CD1c-positive myeloid dendritic cell (primary cell): ENCODE results near the gene TCERG1L.
"Not testable (repeated sequence)": the region's sequence is repeated elsewhere in the genome, so short reads cannot be mapped to it uniquely, and the experiment has no call there.

Experiments
- DNase-seq: peaks from one replicate; pipeline ENCODE4 v3.0.0-alpha.2; 2016; ENCODE audit errors: extremely low spot score

Gene TCERG1L

DNA sequence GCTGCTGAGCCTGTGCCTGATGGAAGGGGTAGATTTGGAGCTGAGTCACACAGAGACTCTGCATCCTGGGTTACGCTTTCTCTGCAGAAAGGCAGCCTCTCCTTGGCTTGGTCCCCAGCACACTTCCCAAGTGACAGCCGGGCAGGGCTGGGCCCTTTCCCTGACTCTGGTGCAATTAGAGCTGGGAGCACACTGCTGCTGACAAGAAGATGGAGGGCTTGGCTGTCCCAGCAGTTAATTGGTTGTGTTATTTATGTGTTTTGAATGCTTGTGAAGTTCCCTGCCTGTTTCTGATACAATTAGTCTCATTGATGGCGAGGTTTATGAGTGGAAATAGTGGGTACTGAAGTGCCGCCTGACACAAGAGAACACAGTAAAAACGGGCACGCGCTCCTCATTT lies 123.6 kb downstream of the TCERG1L start:
- no peak for DNase-seq

- DNase-seq, result no peak
Measured at GRCh38 chr10:131187274-131187673, 124.2 kb downstream of the TCERG1L start.

GRCh38 chr10:131186547-131187253 lies 124.8 kb downstream of the TCERG1L start:
- DNase-seq, result no peak

DNA sequence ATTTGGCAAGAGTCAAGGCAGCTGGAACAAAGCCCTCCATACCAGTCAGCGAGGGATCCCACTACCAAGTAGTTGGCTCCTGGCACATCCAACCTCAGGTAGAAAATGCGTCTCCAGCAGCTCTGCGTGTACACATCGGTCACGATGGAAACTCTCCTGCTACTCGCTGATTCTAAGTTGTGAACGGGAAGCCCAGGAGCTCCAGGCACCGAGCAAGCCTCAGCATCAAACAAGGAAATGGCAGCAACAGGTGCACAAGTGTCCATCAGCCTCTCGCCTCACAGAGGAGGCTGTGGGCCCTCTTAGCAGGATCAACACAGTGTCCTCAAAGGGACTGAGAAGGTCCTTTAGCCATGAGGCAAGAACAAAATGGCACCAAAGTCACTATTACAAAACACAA lies 127.0 kb downstream of the TCERG1L start:
- no peak for DNase-seq

- no peak for DNase-seq
Measured at GRCh38 chr10:131183546-131184045, 127.9 kb downstream of the TCERG1L start.

DNA sequence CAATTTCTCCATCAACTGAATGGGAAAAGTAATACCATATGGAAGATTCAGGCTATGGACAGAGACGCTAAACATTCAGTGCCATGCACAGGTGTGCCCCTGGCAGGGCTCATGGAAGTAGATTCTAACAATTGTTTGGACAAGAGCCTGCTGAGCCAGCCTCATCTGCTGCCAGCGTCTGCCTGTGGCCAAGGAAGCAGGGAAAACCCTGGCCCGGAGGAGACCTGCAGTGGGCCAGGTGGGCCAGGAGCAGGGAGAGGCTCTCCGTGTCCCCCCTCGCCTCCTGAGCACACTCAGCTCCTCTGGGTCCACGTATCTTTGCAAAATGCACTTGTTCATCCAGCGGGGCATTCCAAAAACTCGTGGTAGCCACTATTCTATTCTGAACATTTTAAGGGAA lies 130.1 kb downstream of the TCERG1L start:
- no peak for DNase-seq

DNA sequence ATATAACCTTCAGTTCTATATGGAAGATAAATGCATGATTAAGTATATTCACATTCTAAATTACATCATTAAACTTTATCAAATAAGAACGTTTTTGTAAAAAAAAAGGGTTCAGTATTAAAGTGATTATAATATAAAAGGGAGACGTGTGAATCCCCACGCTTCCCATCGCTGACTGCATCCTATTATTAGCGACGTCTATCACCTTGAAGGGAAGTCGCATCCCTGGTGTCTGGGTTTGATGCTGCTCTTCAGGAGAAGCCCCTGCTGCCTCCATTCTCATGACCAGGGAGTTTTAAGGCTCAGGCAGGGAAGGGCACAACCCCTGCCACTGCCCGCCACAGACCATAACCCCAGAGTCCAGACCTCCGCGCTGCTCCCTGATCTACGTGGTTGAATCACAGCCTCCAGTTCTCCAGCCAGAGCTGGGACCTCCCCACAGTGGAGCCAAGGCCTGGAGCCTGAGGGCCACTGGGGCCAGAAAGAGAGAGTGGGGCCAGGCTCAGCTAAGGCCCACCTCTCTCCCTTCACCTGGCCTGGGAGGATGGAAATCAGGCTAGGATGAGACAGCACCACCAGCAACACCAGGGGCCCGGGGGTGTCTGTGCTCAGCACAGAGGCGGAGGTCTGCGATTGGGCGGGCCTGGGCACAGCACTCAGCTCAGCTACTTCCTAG lies 130.6 kb downstream of the TCERG1L start:
- DNase-seq, result no peak

DNA sequence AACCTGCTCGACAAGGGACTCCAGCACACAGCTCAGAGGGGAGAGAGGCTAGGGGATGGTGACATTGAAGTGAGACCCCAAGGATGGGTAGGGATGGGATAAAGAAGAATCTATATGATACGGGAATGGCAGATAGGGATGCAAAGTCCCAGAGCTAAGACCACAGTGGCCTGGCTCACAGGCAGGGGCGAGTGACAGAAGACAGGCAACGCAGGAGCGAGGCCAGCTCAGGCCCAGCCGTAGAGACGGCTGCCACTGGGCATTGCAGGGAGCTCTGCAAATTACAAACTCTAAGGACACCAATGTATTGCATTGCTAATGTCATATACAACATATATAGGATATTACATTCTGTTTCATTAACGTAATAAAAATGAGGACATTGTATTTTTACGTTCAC lies 131.4 kb downstream of the TCERG1L start:
- no peak for DNase-seq

DNA sequence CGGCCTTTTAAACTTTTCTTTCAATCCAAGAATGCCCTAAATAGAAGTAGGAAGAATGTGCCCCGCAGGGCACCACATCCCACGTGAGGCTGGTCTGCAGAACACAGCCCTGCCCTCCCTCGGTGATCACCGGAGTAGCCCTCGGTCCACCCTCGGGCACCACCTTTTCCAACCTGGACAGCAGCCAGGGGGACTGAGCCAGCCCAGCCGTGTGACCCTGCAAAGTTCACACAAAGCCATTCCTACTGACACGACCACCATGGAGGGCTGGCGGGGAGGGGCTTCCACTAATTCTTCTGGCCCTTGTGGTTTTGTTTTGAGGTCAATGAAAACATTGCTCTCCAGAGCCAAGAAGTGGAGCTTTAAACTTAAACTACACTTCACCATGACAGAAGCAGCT lies 132.2 kb downstream of the TCERG1L start:
- no peak for DNase-seq

DNA sequence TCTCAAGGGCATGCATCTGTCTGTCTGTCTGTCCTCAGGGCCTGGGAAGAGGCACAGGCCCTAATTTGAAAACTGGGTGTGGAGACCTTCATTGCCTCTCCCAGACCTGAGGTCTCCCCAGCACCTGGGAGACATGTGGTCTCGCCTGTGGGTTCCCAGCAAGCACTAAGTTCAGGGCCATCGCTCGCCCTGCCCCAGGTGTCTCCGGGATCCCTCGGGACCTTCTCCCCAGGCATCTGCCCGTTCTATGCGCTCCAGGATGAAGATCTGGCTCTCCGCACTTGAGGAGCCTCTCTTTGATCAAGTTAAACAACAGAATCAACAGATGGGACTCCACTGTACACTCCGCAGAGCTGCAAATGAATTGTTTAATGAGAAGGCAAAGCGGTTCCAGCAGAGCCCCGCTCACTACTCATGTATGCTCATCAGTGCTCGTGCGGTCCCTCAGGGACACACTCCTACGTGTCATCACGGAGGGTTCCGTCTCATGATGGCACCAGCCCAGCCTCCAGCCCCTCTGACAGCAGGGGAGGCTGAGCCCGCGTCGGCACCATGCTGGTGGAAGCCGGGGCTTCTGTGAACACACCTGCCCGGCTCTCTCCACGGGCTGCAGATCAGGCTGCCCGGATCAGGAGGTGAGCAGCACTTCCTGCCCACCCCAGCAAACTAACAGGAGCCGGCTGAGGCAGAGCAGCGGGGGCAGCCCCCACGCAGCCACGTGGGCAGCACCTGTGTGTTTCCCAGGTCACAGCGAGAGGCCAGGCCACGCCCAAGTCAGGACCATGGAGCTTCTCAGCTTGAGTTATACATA lies 132.8 kb downstream of the TCERG1L start:
- DNase-seq, result no peak

DNA sequence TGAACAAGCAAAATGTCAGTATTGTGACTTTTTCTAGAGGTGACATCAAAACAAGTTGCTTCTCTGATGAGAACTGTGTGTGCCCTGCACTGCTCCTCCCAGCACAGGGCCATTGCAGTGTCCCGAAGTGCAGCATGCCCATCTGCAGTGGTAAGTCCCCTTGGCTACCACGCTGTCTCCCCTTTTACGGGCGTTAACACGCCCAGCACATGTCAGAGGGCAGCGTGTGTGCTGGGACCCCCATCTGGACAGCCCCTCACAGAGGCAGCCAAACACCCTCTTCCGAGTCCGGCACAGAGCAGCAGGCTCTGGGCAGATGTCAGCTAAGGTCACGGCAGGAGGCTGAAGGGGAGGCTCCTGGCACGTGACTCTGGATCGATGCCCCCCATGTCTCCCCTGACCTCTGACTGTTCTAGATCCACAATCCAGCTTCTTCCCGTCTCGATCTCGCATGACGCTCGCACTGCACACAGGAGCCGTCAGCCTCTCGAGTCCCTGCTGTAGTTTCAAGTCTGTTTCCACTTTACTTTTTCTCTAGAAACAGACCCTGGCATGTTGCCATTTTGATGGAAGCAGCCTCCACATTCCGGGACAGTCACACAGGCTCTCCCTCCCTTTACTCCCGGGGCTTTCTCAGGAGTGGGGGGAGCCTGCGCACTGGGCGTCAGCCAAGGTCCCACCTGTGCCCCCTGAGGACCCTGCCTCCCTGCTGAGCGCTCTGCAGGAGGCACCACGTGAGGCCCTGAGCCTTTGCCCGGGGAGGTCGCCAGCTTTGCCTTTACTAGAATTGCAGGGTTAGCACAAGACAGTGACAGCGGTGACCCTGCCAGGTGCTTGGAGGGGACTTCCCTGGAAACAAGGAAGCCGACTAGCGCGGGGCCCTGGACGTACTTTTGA lies 133.8 kb downstream of the TCERG1L start:
- DNase-seq, result no peak

DNA sequence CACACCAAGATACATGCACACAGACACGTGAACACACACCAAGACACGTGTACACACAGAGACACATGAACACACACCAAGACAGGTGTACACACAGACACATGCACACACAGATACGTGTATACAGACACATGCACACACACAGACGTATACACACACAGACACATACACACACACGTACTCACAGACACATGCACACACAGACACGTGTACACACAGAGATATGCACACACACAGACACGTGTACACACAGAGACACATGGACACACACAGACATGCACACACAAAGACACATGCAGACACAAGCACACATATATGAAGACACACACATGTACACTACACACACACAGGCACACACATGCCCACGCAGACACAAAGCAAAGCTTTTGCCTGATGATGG lies 134.6 kb downstream of the TCERG1L start:
- DNase-seq, result no peak

GRCh38 chr10:131176324-131176723 lies 135.2 kb downstream of the TCERG1L start:
- not testable (repeated sequence) for DNase-seq

DNA sequence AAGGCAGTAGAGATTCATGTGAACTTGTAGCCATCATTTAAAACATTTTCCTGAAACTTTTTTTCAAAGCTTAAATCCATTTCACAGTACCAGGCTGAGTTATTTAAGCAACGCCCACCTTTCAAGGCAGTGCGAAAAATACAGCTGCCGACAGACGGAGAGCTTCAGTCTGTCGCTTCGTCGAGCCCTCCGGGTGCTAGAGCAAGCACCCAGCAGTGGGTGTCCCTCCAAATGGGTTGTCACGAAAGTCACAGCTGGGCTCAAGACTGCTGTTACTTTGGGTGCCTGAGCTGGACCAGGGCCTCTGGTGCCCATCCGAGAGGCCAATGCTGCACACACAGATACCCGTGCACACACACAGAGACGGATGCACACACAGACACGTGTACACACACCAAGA lies 135.6 kb downstream of the TCERG1L start:
- no peak for DNase-seq

DNA sequence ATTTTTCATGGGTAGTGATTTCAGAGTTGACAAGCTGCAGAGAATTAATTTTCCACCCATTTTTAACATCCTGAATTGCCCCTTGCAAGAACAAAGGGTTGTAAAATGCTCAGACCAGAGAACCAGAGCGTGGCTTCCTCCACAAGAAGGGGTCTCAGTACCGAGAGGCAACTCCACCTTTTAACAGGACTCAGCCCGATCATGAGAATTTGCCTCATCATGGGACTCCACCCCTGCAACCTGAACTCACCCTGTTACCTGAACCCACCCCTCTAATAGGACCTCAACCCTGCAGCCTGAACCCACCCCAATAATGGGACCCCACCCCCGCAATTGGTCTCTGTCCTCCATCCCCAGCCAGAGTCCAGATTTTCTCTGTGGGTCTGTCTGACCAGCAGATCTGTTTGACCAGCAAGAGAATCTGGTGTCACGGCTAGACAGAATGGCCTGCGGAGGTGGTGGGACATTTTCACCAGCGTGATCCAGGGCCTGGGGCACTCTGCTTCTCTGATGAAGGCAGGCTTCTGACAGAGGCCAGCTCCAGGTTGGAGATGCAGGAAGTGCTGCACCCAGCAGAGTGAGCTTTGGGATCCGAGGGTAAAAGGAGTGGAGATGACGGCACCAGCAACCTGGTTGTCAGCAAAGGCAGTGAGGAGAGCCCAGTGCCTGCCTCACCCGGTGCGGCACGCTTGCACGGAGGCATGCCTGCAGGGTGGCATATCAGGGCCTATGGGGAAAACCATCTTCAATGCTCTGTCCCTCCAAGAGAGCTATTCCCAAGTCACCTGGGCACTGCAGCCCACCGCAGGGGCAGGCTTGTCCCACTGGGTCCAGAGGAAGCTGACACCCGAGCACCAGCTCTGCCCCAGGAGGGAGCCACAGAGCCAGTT lies 136.6 kb downstream of the TCERG1L start:
- DNase-seq, result no peak

- DNase-seq, result no peak
Measured at GRCh38 chr10:131174211-131174565, 137.3 kb downstream of the TCERG1L start.

- DNase-seq, result no peak
Measured at GRCh38 chr10:131173484-131174210, 137.9 kb downstream of the TCERG1L start.

DNA sequence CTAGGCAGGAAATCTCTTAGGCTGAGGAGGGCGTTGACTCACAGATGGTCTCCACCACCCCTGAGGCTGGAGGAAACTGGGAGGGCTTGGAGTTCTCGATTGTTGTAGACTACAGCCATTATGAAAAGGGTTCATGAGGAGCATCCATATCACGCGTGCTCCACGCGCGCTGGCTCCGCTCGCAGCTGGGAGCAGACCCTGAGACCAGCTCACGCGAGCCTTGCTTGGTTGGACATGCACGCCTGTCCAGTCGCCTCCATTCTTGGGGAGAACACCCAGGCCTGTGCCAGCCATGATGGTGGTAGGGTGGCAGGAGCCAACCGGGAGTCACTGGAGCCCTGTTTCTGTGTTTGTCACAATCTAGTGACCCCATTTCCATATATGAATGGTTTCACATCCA lies 139.1 kb downstream of the TCERG1L start:
- DNase-seq, result no peak

GRCh38 chr10:131169146-131169545 lies 142.4 kb downstream of the TCERG1L start:
- no peak for DNase-seq
